IPS-18a (cell line): ENCODE results near the gene C2CD4C.
"Not testable (repeated sequence)": the region's sequence is repeated elsewhere in the genome, so short reads cannot be mapped to it uniquely, and the experiment has no call there.

Source experiments
- H3K27ac ChIP-seq: one replicate; pipeline ENCODE4 v1.5.1; 2013; ENCODE audit warnings: low read length
- H3K27me3 ChIP-seq: one replicate; pipeline ENCODE4 v1.6.1; 2013; ENCODE audit warnings: mild to moderate bottlenecking, low read length; ENCODE audit not compliant: control insufficient read depth, insufficient read depth
- H3K36me3 ChIP-seq: one replicate; pipeline ENCODE4 v1.6.1; 2013; ENCODE audit warnings: low read depth, low read length; ENCODE audit not compliant: control insufficient read depth
- H3K4me1 ChIP-seq: one replicate; pipeline ENCODE4 v1.6.1; 2013; ENCODE audit warnings: low read depth, low read length; ENCODE audit not compliant: control insufficient read depth
- H3K4me3 ChIP-seq: one replicate; pipeline ENCODE4 v1.5.1; 2013; ENCODE audit warnings: low read length
- H3K9ac ChIP-seq: one replicate; pipeline ENCODE4 v1.6.1; 2013; ENCODE audit warnings: mild to moderate bottlenecking, low read length, moderate library complexity
- H3K9me3 ChIP-seq: one replicate; pipeline ENCODE4 v1.6.1; 2013; ENCODE audit warnings: low read depth, low read length; ENCODE audit not compliant: control insufficient read depth

C2CD4C gene

GRCh38 chr19:362683-363082 lies 46.3 kb downstream of the C2CD4C start:
- no peaks in the 10 kb centered on the region for H3K27me3 ChIP-seq
- no peaks in the 10 kb centered on the region for H3K9me3 ChIP-seq
- no peak overlapping the region for H3K9ac ChIP-seq
- no peaks in the 10 kb centered on the region for H3K4me1 ChIP-seq
- no peak overlapping the region for H3K4me3 ChIP-seq
- H3K36me3 ChIP-seq = no peaks in the 10 kb centered on the region
- no peak overlapping the region for H3K27ac ChIP-seq

- Histone ChIP-seq H3K27ac (no peak overlapping the region), H3K27me3 (no peaks in the 10 kb centered on the region), H3K9me3 (no peaks in the 10 kb centered on the region), H3K4me3 (no peak overlapping the region), H3K36me3 (no peaks in the 10 kb centered on the region), H3K4me1 (no peaks in the 10 kb centered on the region), H3K9ac (no peak overlapping the region)
Measured at GRCh38 chr19:362154-362553, 46.8 kb downstream of the C2CD4C start.

GRCh38 chr19:359653-359925 lies 49.4 kb downstream of the C2CD4C start:
- no peaks in the 10 kb centered on the region for H3K9me3 ChIP-seq
- H3K36me3 ChIP-seq = no peaks in the 10 kb centered on the region
- H3K4me3 ChIP-seq = no peak overlapping the region
- H3K27ac ChIP-seq = no peak overlapping the region
- no peaks in the 10 kb centered on the region for H3K4me1 ChIP-seq
- H3K27me3 ChIP-seq = no peaks in the 10 kb centered on the region
- H3K9ac ChIP-seq = no peak overlapping the region

GRCh38 chr19:355536-355935 lies 53.4 kb downstream of the C2CD4C start:
- not testable (repeated sequence) for H3K4me3 ChIP-seq, H3K27ac ChIP-seq, H3K9me3 ChIP-seq, H3K4me1 ChIP-seq, H3K36me3 ChIP-seq, H3K9ac ChIP-seq, H3K27me3 ChIP-seq
